Mesendoderm (in vitro differentiated cells): ENCODE measurements around the gene PMEL.

Experiments used
- DNase-seq: peaks from one replicate; pipeline ENCODE4 v3.0.0; 2013
- H2AK5ac ChIP-seq: 2 replicates; pipeline ENCODE4 v1.6.1; 2013; ENCODE audit warnings: low read length, inconsistent platforms
- H2BK120ac ChIP-seq: 2 replicates; pipeline ENCODE4 v1.6.1; 2013; ENCODE audit warnings: low read depth, mild to moderate bottlenecking, low read length, moderate library complexity, mixed read lengths
- H2BK15ac ChIP-seq: replicated peaks from 2 replicates; pipeline ENCODE4 v1.6.1; 2013; ENCODE audit warnings: low read depth, mild to moderate bottlenecking, moderate library complexity
- H2BK5ac ChIP-seq: 2 replicates; pipeline ENCODE4 v1.6.1; 2013; ENCODE audit warnings: low read length, inconsistent platforms
- H3K18ac ChIP-seq: 2 replicates; pipeline ENCODE4 v1.6.1; 2013; ENCODE audit warnings: mild to moderate bottlenecking, low read length, mixed read lengths
- H3K23ac ChIP-seq: one replicate; pipeline ENCODE4 v1.6.1; 2013; ENCODE audit warnings: low read length
- H3K27ac ChIP-seq: 2 replicates; pipeline ENCODE4 v1.5.1; 2013; ENCODE audit warnings: low read depth, mild to moderate bottlenecking, inconsistent platforms, low read length, moderate library complexity
- H3K27me3 ChIP-seq: 2 replicates; pipeline ENCODE4 v1.6.1; 2013; ENCODE audit warnings: low read length, control low read depth, mild to moderate bottlenecking, inconsistent platforms; ENCODE audit not compliant: insufficient read depth, poor library complexity
- H3K36me3 ChIP-seq: 2 replicates; pipeline ENCODE4 v1.6.1; 2013; ENCODE audit warnings: low read length, inconsistent platforms; ENCODE audit not compliant: control insufficient read depth, insufficient read depth
- H3K4ac ChIP-seq: one replicate; pipeline ENCODE4 v1.6.1; 2013; ENCODE audit warnings: low read depth, mild to moderate bottlenecking, low read length, moderate library complexity
- H3K4me1 ChIP-seq: 2 replicates; pipeline ENCODE4 v1.6.1; 2013; ENCODE audit warnings: low read depth, low read length, inconsistent platforms; ENCODE audit not compliant: control insufficient read depth
- H3K4me2 ChIP-seq: 2 replicates; pipeline ENCODE4 v1.6.1; 2013; ENCODE audit warnings: low read length
- H3K4me3 ChIP-seq: 2 replicates; pipeline ENCODE4 v1.5.1; 2013; ENCODE audit warnings: mild to moderate bottlenecking, low read length
- H3K56ac ChIP-seq: one replicate; pipeline ENCODE4 v1.6.1; 2013; ENCODE audit warnings: low read length
- H3K79me1 ChIP-seq: 2 replicates; pipeline ENCODE4 v1.6.1; 2013; ENCODE audit warnings: low read length, inconsistent platforms
- H3K79me2 ChIP-seq: 2 replicates; pipeline ENCODE4 v1.6.1; 2013; ENCODE audit warnings: mild to moderate bottlenecking, low read length; ENCODE audit not compliant: control insufficient read depth, insufficient read depth
- H3K9ac ChIP-seq: 2 replicates; pipeline ENCODE4 v1.6.1; 2013; ENCODE audit warnings: low read length, inconsistent platforms
- H4K5ac ChIP-seq: one replicate; pipeline ENCODE4 v1.6.1; 2013; ENCODE audit warnings: low read length
- H4K8ac ChIP-seq: one replicate; pipeline ENCODE4 v1.6.1; 2013; ENCODE audit warnings: low read depth, mild to moderate bottlenecking, control low read depth, low read length, moderate library complexity
- WGBS: extraction: QIAGEN DNeasy Blood & Tissue Kit; methylation state at CpG from one replicate; pipeline ENCODE4 v1.1.7; 2013; ENCODE audit warnings: low lambda C conversion rate, missing lambda C conversion rate; ENCODE audit not compliant: insufficient coverage; ENCODE audit errors: extremely low coverage; 5-methylcytosine and 5-hydroxymethylcytosine counted together

Gene PMEL

GRCh38 chr12:55933799-55934742 is 31.8 kb downstream of the PMEL start:
- Histone ChIP-seq H3K23ac (no peak overlapping the region), H2BK120ac (no peak overlapping the region), H3K9ac (no peak overlapping the region), H2BK5ac (no peak overlapping the region), H3K27ac (no peak overlapping the region), H4K5ac (no peak overlapping the region), H3K4me3 (no peak overlapping the region), H3K79me2 (no peaks in the 10 kb centered on the region), H3K4me1 (peaks cover 3% of the 10 kb centered on the region), H3K4me2 (no peak overlapping the region), H3K79me1 (no peaks in the 10 kb centered on the region), H3K56ac (no peak overlapping the region), H3K27me3 (peaks cover 8% of the 10 kb centered on the region), H3K4ac (no peak overlapping the region), H3K18ac (no peak overlapping the region), H4K8ac (no peak overlapping the region), H2AK5ac (no peak overlapping the region), H2BK15ac (no peak overlapping the region), H3K36me3 (no peaks in the 10 kb centered on the region)
- WGBS = no CpG with 5 or more reads among the region's 1 CpG
- DNase-seq = no peak

GRCh38 chr12:55933169-55933798 is 32.6 kb downstream of the PMEL start:
- Histone ChIP-seq H3K79me1 (no peaks in the 10 kb centered on the region), H3K4ac (no peak overlapping the region), H2BK15ac (no peak overlapping the region), H3K36me3 (no peaks in the 10 kb centered on the region), H3K27me3 (peaks cover 8% of the 10 kb centered on the region), H3K9ac (no peak overlapping the region), H3K23ac (no peak overlapping the region), H2AK5ac (no peak overlapping the region), H2BK120ac (no peak overlapping the region), H4K8ac (no peak overlapping the region), H3K79me2 (no peaks in the 10 kb centered on the region), H3K4me1 (peaks cover 3% of the 10 kb centered on the region), H3K18ac (no peak overlapping the region), H3K56ac (no peak overlapping the region), H3K27ac (no peak overlapping the region), H2BK5ac (no peak overlapping the region), H4K5ac (no peak overlapping the region), H3K4me3 (no peak overlapping the region), H3K4me2 (no peak overlapping the region)
- WGBS = no CpG with 5 or more reads among the region's 7 CpGs
- peak; percentile 67 for DNase-seq

- no peak for DNase-seq
- no peak overlapping the region for H4K5ac ChIP-seq
- H2BK5ac ChIP-seq = no peak overlapping the region
- no peak overlapping the region for H2BK120ac ChIP-seq
- H3K4me2 ChIP-seq = peak overlapping the region; percentile 93
- H3K79me2 ChIP-seq = no peaks in the 10 kb centered on the region
- no peak overlapping the region for H3K27ac ChIP-seq
- no peaks in the 10 kb centered on the region for H3K79me1 ChIP-seq
- no peak overlapping the region for H3K18ac ChIP-seq
- H3K4me1 ChIP-seq = peaks cover 3% of the 10 kb centered on the region
- H4K8ac ChIP-seq = no peak overlapping the region
- no peak overlapping the region for H3K4me3 ChIP-seq
- no peak overlapping the region for H2AK5ac ChIP-seq
- WGBS = no CpG with 5 or more reads among the region's 4 CpGs
- H2BK15ac ChIP-seq = no peak overlapping the region
- H3K4ac ChIP-seq = no peak overlapping the region
- peak overlapping the region; percentile 77 for H3K9ac ChIP-seq
- H3K56ac ChIP-seq = peak overlapping the region; percentile 87
- peaks cover 8% of the 10 kb centered on the region for H3K27me3 ChIP-seq
- no peak overlapping the region for H3K23ac ChIP-seq
- no peaks in the 10 kb centered on the region for H3K36me3 ChIP-seq
Observed at GRCh38 chr12:55932551-55932910, 33.3 kb downstream of the PMEL start.

- Histone ChIP-seq H3K9ac (peak overlapping the region; percentile 77), H3K23ac (no peak overlapping the region), H2BK120ac (no peak overlapping the region), H3K4me2 (peak overlapping the region; percentile 93), H2BK15ac (no peak overlapping the region), H3K4me1 (peaks cover 3% of the 10 kb centered on the region), H3K36me3 (no peaks in the 10 kb centered on the region), H3K79me1 (no peaks in the 10 kb centered on the region), H3K4ac (no peak overlapping the region), H4K8ac (peak overlapping the region; percentile 84), H3K18ac (peak overlapping the region; percentile 15), H2BK5ac (no peak overlapping the region), H3K56ac (peak overlapping the region; percentile 87), H2AK5ac (no peak overlapping the region), H4K5ac (no peak overlapping the region), H3K27me3 (peaks cover 8% of the 10 kb centered on the region), H3K27ac (no peak overlapping the region), H3K4me3 (peak overlapping the region; percentile 52), H3K79me2 (no peaks in the 10 kb centered on the region)
- no CpG with 5 or more reads among the region's 60 CpGs for WGBS
- DNase-seq = peak; percentile 40
Observed at GRCh38 chr12:55931780-55932550, 33.9 kb downstream of the PMEL start.

DNA sequence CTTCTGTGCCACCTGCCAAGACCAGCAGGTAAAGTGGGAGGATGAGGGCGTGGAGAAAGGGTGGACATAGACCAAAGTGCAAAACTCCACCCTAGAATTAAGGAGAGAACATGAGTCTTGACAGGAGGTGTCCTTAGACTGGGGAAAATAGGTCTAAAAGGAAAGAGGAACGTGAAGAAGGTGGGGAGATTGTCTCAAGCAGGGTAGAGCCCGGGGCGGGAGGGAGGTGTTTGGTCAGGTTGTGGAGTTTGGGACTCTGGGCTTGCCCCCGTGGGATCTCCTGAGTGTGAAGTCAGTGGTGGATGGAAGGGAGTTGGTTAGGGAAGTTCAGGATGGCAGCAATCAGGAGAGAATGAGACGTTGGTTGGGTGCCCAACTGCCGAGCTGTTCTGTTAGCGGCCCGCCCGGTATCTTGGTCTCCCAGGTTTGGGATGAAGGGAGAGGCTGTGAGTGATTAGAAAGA is 34.5 kb downstream of the PMEL start:
- Histone ChIP-seq H3K27ac (no peak overlapping the region), H3K4me1 (peaks cover 3% of the 10 kb centered on the region)

More for the DNA sequence above, 34.5 kb downstream of the PMEL start:
- H3K23ac ChIP-seq = no peak overlapping the region
- H2BK5ac ChIP-seq = no peak overlapping the region
- no CpG with 5 or more reads among the region's 10 CpGs for WGBS
- H3K79me2 ChIP-seq = peaks cover 3% of the 10 kb centered on the region
- peaks cover 8% of the 10 kb centered on the region for H3K27me3 ChIP-seq
- no peaks in the 10 kb centered on the region for H3K79me1 ChIP-seq
- H4K8ac ChIP-seq = peak overlapping the region; percentile 84
- no peaks in the 10 kb centered on the region for H3K36me3 ChIP-seq
- H3K56ac ChIP-seq = peak overlapping the region; percentile 81
- H3K4me3 ChIP-seq = peak overlapping the region; percentile 24
- no peak overlapping the region for H2BK15ac ChIP-seq
- H2BK120ac ChIP-seq = no peak overlapping the region
- no peak overlapping the region for H3K4ac ChIP-seq
- peak; percentile 30 for DNase-seq
- H2AK5ac ChIP-seq = no peak overlapping the region
- no peak overlapping the region for H4K5ac ChIP-seq
- peak overlapping the region; percentile 15 for H3K18ac ChIP-seq
- H3K9ac ChIP-seq = peak overlapping the region; percentile 75
- H3K4me2 ChIP-seq = peak overlapping the region; percentile 81
